ENCODE measurements around the gene AUTS2. TPM values are rescaled to one million over a fixed set of nuclear protein-coding genes. Genes with fewer than 3 reads are reported as not detected.

The AUTS2 gene
- total RNA-seq, 3 donors from 2014 or later, result 31.5 to 94.3 (median 81.3) TPM

- Histone ChIP-seq H3K27me3 (no peaks in the 10 kb centered on the region), H3K9me3 (no peaks in the 10 kb centered on the region), H3K36me3 (no peaks in the 10 kb centered on the region), H3K4me3 (no peak overlapping the region), H3K27ac (no peak overlapping the region), H3K4me1 (peaks cover 0 to 6% of the 10 kb centered on the region in 2 donors)
- intact Hi-C loops (cut with DNase I; ENCODE audit: low total_unique reads), result no loop called here
- no peak for DNase-seq (ENCODE audit: low spot score in 2 of 2)
- TF ChIP-seq CTCF (IDR thresholded peaks at IDR 0.05), result no peak
- TF ChIP-seq POLR2AphosphoS5 (IDR thresholded peaks at IDR 0.05), result no peak
- no peak for TF ChIP-seq POLR2A (IDR thresholded peaks at IDR 0.05)
These were observed 1134.8 kb downstream of the AUTS2 start for GRCh38 chr7:70733090-70733489.

- H3K36me3 ChIP-seq, result no peaks in the 10 kb centered on the region
- DNase-seq (ENCODE audit: low spot score in 2 of 2), result no peak
- no peak overlapping the region for H3K4me3 ChIP-seq
- H3K27me3 ChIP-seq, result no peaks in the 10 kb centered on the region
- H3K27ac ChIP-seq, result no peak overlapping the region
- no peak for TF ChIP-seq CTCF (IDR thresholded peaks at IDR 0.05)
- TF ChIP-seq POLR2AphosphoS5 (IDR thresholded peaks at IDR 0.05), result no peak
- TF ChIP-seq POLR2A (IDR thresholded peaks at IDR 0.05), result no peak
- no peaks in the 10 kb centered on the region for H3K9me3 ChIP-seq
- intact Hi-C loops (cut with DNase I; ENCODE audit: low total_unique reads), result no loop called here
- H3K4me1 ChIP-seq, result peaks cover 0 to 5% of the 10 kb centered on the region in 2 donors
These were observed 1136.1 kb downstream of the AUTS2 start for GRCh38 chr7:70734411-70734810.

GRCh38 chr7:70735313-70735712 is 1137.0 kb downstream of the AUTS2 start:
- no peak overlapping the region for H3K4me3 ChIP-seq
- intact Hi-C loops (cut with DNase I; ENCODE audit: low total_unique reads), result no loop called here
- no peak for DNase-seq (ENCODE audit: low spot score in 2 of 2)
- H3K27ac ChIP-seq, result no peak overlapping the region
- no peaks in the 10 kb centered on the region for H3K36me3 ChIP-seq
- peaks cover 0 to 5% of the 10 kb centered on the region in 2 donors for H3K4me1 ChIP-seq
- TF ChIP-seq CTCF (IDR thresholded peaks at IDR 0.05) (no peak), POLR2AphosphoS5 (IDR thresholded peaks at IDR 0.05) (no peak), POLR2A (IDR thresholded peaks at IDR 0.05) (no peak)
- no peaks in the 10 kb centered on the region for H3K27me3 ChIP-seq
- no peaks in the 10 kb centered on the region for H3K9me3 ChIP-seq

- Histone ChIP-seq H3K27me3 (no peaks in the 10 kb centered on the region), H3K36me3 (no peaks in the 10 kb centered on the region), H3K4me1 (peaks cover 0 to 5% of the 10 kb centered on the region in 2 donors), H3K27ac (peak overlapping the region; percentile 23 to 52), H3K9me3 (no peaks in the 10 kb centered on the region), H3K4me3 (peak overlapping the region in 1 of 3 donors; percentile 19)
- intact Hi-C loops (cut with DNase I; ENCODE audit: low total_unique reads), result no loop called here
- TF ChIP-seq CTCF (IDR thresholded peaks at IDR 0.05), result no peak
- TF ChIP-seq POLR2AphosphoS5 (IDR thresholded peaks at IDR 0.05), result no peak
- no peak for TF ChIP-seq POLR2A (IDR thresholded peaks at IDR 0.05)
- DNase-seq (ENCODE audit: low spot score in 2 of 2), result no peak
These were observed 1138.6 kb downstream of the AUTS2 start for GRCh38 chr7:70736715-70737460.

- TF ChIP-seq POLR2A (IDR thresholded peaks at IDR 0.05), result no peak
- TF ChIP-seq POLR2AphosphoS5 (IDR thresholded peaks at IDR 0.05), result no peak
- TF ChIP-seq CTCF (IDR thresholded peaks at IDR 0.05), result peak in 1 of 3 donors; percentile 24
- Histone ChIP-seq H3K27ac (peak overlapping the region; percentile 27 to 37), H3K9me3 (no peaks in the 10 kb centered on the region), H3K4me3 (peak overlapping the region in 2 of 3 donors; percentile 12 to 30), H3K27me3 (no peaks in the 10 kb centered on the region), H3K4me1 (peaks cover 0 to 5% of the 10 kb centered on the region in 2 donors), H3K36me3 (no peaks in the 10 kb centered on the region)
- intact Hi-C loops (cut with DNase I; ENCODE audit: low total_unique reads), result no loop called here
- peak in 1 of 2 donors; percentile 74 for DNase-seq (ENCODE audit: low spot score in 2 of 2)
These were observed 1140.0 kb downstream of the AUTS2 start for GRCh38 chr7:70738151-70738885.

All from breast epithelium (tissue), 4 donors.